IPS DF 19.7 (cell line): ENCODE measurements around the gene WDR55.
"Not testable (repeated sequence)": the region's sequence is repeated elsewhere in the genome, so short reads cannot be mapped to it uniquely, and the experiment has no call there.

Experiments
- DNase-seq: peaks from one replicate; pipeline ENCODE4 v3.0.0-alpha.2; 2013; ENCODE audit warnings: low read depth, low spot score

WDR55 gene

GRCh38 chr5:140710899-140711552 lies 46.3 kb downstream of the WDR55 start:
- peak; percentile 57 for DNase-seq

- DNase-seq, result no peak
These were observed 47.1 kb downstream of the WDR55 start for GRCh38 chr5:140711794-140712193.

- no peak for DNase-seq
These were observed 48.9 kb downstream of the WDR55 start for GRCh38 chr5:140713562-140714094.

- DNase-seq, result not testable (repeated sequence)
These were observed 51.5 kb downstream of the WDR55 start for GRCh38 chr5:140716238-140716637.

- no peak for DNase-seq
These were observed 53.5 kb downstream of the WDR55 start for GRCh38 chr5:140718266-140718592.

GRCh38 chr5:140720738-140721137 lies 56.0 kb downstream of the WDR55 start:
- DNase-seq, result not testable (repeated sequence)

GRCh38 chr5:140721395-140721794 lies 56.7 kb downstream of the WDR55 start:
- not testable (repeated sequence) for DNase-seq
